ENCODE measurements around the gene ANK3. TPM values are rescaled to one million over a fixed set of nuclear protein-coding genes. Genes with fewer than 3 reads are reported as not detected.

Gene ANK3
- total and polyA plus RNA-seq, 2 donors (not counting 3 experiments of a cell fraction or from before 2014, with no cell fraction given), result 0.88 to 8.5 TPM

GRCh38 chr10:60290558-60290957 is 99.1 kb downstream of the ANK3 start:
- Histone ChIP-seq H3K27me3 (ENCODE audit: control insufficient read depth in 2 of 2, insufficient read depth in 2 of 2, low read length in 2 of 2) (no peaks in the 10 kb centered on the region), H3K4me1 (ENCODE audit: control insufficient read depth, extremely low read depth, insufficient read depth, low read length) (no peaks in the 10 kb centered on the region), H3K9me1 (replicated peaks; ENCODE audit: control insufficient read depth, extremely low read depth, insufficient read depth, low read length) (no peaks in the 10 kb centered on the region), H3K4me3 (replicated peaks in 1 of 3; ENCODE audit: insufficient read depth in 1 of 3, low read depth in 1 of 3, low read length in 3 of 3) (no peak overlapping the region), H3K27ac (ENCODE audit: insufficient read depth, low read depth, low read length) (no peak overlapping the region), H3K9ac (replicated peaks; ENCODE audit: extremely low read depth, insufficient read depth, low read length) (no peak overlapping the region), H2AFZ (ENCODE audit: low read depth, low read length) (no peak overlapping the region), H3K36me3 (ENCODE audit: control insufficient read depth in 2 of 2, extremely low read depth in 1 of 2, insufficient read depth in 2 of 2, low read length in 2 of 2) (no peaks in the 10 kb centered on the region), H4K20me1 (replicated peaks; ENCODE audit: control insufficient read depth, extremely low read depth, insufficient read depth, low read length) (no peaks in the 10 kb centered on the region), H3K4me2 (ENCODE audit: insufficient read depth, low read length) (no peak overlapping the region), H3K79me2 (ENCODE audit: control insufficient read depth, insufficient read depth, low read length) (no peaks in the 10 kb centered on the region), H3K9me3 (replicated peaks; ENCODE audit: control insufficient read depth, insufficient read depth, low read length) (no peaks in the 10 kb centered on the region)
- ChIA-PET POLR2A (no interaction called here), CTCF (no interaction called here)
- dilution Hi-C loops (cut with MboI; ENCODE audit: extremely low pct_ligation_motif_present, low sequenced_read_pairs), result no loop called here
- no TSS peak for BruUV-seq (replicated peaks)
- FAIRE-seq (no peak), DNase-seq (ENCODE audit: low read depth, low spot score) (no peak)
- intact Hi-C loops (cut with micrococcal nuclease), result no loop called here
- TF ChIP-seq POLR2AphosphoS5 (IDR thresholded peaks at IDR 0.05; ENCODE audit: insufficient read depth, low read depth, low read length) (no peak), FOS (IDR thresholded peaks at IDR 0.05; ENCODE audit: borderline replicate concordance, insufficient read depth, low read length) (no peak), GATA2 (IDR thresholded peaks at IDR 0.05; ENCODE audit: insufficient read depth, insufficient read length, low read depth, low read length) (no peak), EZH2 (IDR thresholded peaks at IDR 0.05; ENCODE audit: borderline replicate concordance, low read depth, low read length, severe bottlenecking) (no peak), JUN (IDR thresholded peaks at IDR 0.05; ENCODE audit: borderline replicate concordance, insufficient read depth, insufficient read length, low read depth) (no peak), CTCF (IDR thresholded peaks at IDR 0.05; ENCODE audit: extremely low read depth in 1 of 2, insufficient read depth in 1 of 2, low read depth in 1 of 2, low read length in 2 of 2) (no peak), POLR2A (IDR thresholded peaks at IDR 0.05; ENCODE audit: low read depth, low read length) (no peak), MYC (IDR thresholded peaks at IDR 0.05; ENCODE audit: low read depth, low read length) (no peak)
- TF ChIP-seq, protein P1, sequence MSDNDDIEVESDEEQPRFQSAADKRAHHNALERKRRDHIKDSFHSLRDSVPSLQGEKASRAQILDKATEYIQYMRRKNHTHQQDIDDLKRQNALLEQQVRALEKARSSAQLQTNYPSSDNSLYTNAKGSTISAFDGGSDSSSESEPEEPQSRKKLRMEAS (IDR thresholded peaks at IDR 0.05; ENCODE audit: insufficient read depth, insufficient read length), result no peak
